ENCODE measurements around the gene CENPU.
A peak's percentile ranks its signal among the peaks of the same experiment; 100 is the strongest.
"Not testable (repeated sequence)": the region's sequence is repeated elsewhere in the genome, so short reads cannot be mapped to it uniquely, and the experiment has no call there.

The CENPU gene

GRCh38 chr4:184733654-184734524 is at the start of gene CENPU:
TSS of gene CENPU (minus strand) at chr4:184734096. CDS start at chr4:184734062, 34 bp downstream.
- peak; percentile 89 for DNase-seq (ENCODE audit: extremely low spot score)
- no peak for TF ChIP-seq NFRKB (IDR thresholded peaks at IDR 0.05)
- peak; percentile 73; the same call in 1 of the 2 replicates for TF ChIP-seq ARNT (IDR thresholded peaks at IDR 0.05)
- peak; percentile 89 for TF ChIP-seq L3MBTL2 (conservative IDR thresholded peaks at IDR 0.05)
- peak; percentile 95 for TF ChIP-seq FOXM1 (IDR thresholded peaks at IDR 0.05; ENCODE audit: borderline replicate concordance)
- POLR2A ChIA-PET = interaction anchor here (0.6 to 2.8 kb wide), 66 partner anchors 9 to 746 kb away, joined by 3 to 43 read pairs (median 4); partner anchors contain the start of genes ACSL1, CASP3, HELT and IRF2
- CTCF ChIA-PET = interaction anchor here (0.6 to 1.0 kb wide), 2 partner anchors 12 to 108 kb away, joined by 3 to 8 read pairs; no protein-coding TSS in a partner anchor

- CTCF ChIA-PET = no interaction called here
- no peak for DNase-seq (ENCODE audit: extremely low spot score)
- POLR2A ChIA-PET = no interaction called here
- TF ChIP-seq BHLHE40 (IDR thresholded peaks at IDR 0.05; ENCODE audit: borderline replicate concordance) (no peak), FOXK2 (IDR thresholded peaks at IDR 0.05) (no peak), CTBP1 (IDR thresholded peaks at IDR 0.05; ENCODE audit: borderline replicate concordance) (no peak), NFRKB (IDR thresholded peaks at IDR 0.05) (no peak), ZNF384 (IDR thresholded peaks at IDR 0.05) (no peak), L3MBTL2 (conservative IDR thresholded peaks at IDR 0.05) (no peak), HDGF (IDR thresholded peaks at IDR 0.05; ENCODE audit: borderline replicate concordance) (no peak), SP1 (IDR thresholded peaks at IDR 0.05) (no peak), FOXA1 (IDR thresholded peaks at IDR 0.05) (no peak), LEF1 (IDR thresholded peaks at IDR 0.05; ENCODE audit: borderline replicate concordance) (no peak)
Measured at GRCh38 chr4:184782731-184783373, 49.0 kb upstream of the CENPU start.

- CTCF ChIA-PET = not testable (repeated sequence)
Measured at GRCh38 chr4:184779160-184779559, 45.3 kb upstream of the CENPU start.

GRCh38 chr4:184778325-184778724 is 44.4 kb upstream of the CENPU start:
- CTCF ChIA-PET = no interaction called here
- no peak for TF ChIP-seq ELF4 (IDR thresholded peaks at IDR 0.05)
- no peak for TF ChIP-seq PKNOX1 (IDR thresholded peaks at IDR 0.05)
- no peak for TF ChIP-seq SUZ12 (IDR thresholded peaks at IDR 0.05)
- no peak for TF ChIP-seq LEF1 (IDR thresholded peaks at IDR 0.05; ENCODE audit: borderline replicate concordance)
- no peak for TF ChIP-seq SP1 (IDR thresholded peaks at IDR 0.05)
- no peak for TF ChIP-seq NFRKB (IDR thresholded peaks at IDR 0.05)
- TF ChIP-seq L3MBTL2 (conservative IDR thresholded peaks at IDR 0.05) = no peak
- TF ChIP-seq FOXA1 (IDR thresholded peaks at IDR 0.05) = no peak
- no peak for TF ChIP-seq HDGF (IDR thresholded peaks at IDR 0.05; ENCODE audit: borderline replicate concordance)
- no peak for TF ChIP-seq FOXM1 (IDR thresholded peaks at IDR 0.05; ENCODE audit: borderline replicate concordance)
- no peak for TF ChIP-seq ZNF384 (IDR thresholded peaks at IDR 0.05)
- TF ChIP-seq FOXK2 (IDR thresholded peaks at IDR 0.05) = no peak
- TF ChIP-seq BHLHE40 (IDR thresholded peaks at IDR 0.05; ENCODE audit: borderline replicate concordance) = no peak
- TF ChIP-seq TARDBP (IDR thresholded peaks at IDR 0.05) = no peak
- TF ChIP-seq ARNT (IDR thresholded peaks at IDR 0.05) = no peak
- TF ChIP-seq CTBP1 (IDR thresholded peaks at IDR 0.05; ENCODE audit: borderline replicate concordance) = no peak
- DNase-seq (ENCODE audit: extremely low spot score) = no peak
- POLR2A ChIA-PET = no interaction called here

More at GRCh38 chr4:184779160-184779559, 45.3 kb upstream of the CENPU start:
- POLR2A ChIA-PET; DNase-seq (ENCODE audit: extremely low spot score): not testable (repeated sequence)

GRCh38 chr4:184776821-184777220 is 42.9 kb upstream of the CENPU start:
- ChIA-PET CTCF (no interaction called here), POLR2A (no interaction called here)
- TF ChIP-seq SUZ12 (IDR thresholded peaks at IDR 0.05) (no peak), BHLHE40 (IDR thresholded peaks at IDR 0.05; ENCODE audit: borderline replicate concordance) (no peak), TARDBP (IDR thresholded peaks at IDR 0.05) (no peak), FOXA1 (IDR thresholded peaks at IDR 0.05) (no peak), L3MBTL2 (conservative IDR thresholded peaks at IDR 0.05) (no peak), ARNT (IDR thresholded peaks at IDR 0.05) (no peak), ELF4 (IDR thresholded peaks at IDR 0.05) (no peak), ZNF384 (IDR thresholded peaks at IDR 0.05) (no peak), PKNOX1 (IDR thresholded peaks at IDR 0.05) (no peak), SP1 (IDR thresholded peaks at IDR 0.05) (no peak)
- no peak for DNase-seq (ENCODE audit: extremely low spot score)

GRCh38 chr4:184775854-184776555 is 42.1 kb upstream of the CENPU start:
- ChIA-PET CTCF (interaction anchor here (0.6 kb wide), 1 partner anchor 73 kb away, joined by 4 read pairs; no protein-coding TSS in a partner anchor), POLR2A (no interaction called here)
- DNase-seq (ENCODE audit: extremely low spot score) = no peak
- TF ChIP-seq PKNOX1 (IDR thresholded peaks at IDR 0.05) (no peak), SUZ12 (IDR thresholded peaks at IDR 0.05) (no peak), CTBP1 (IDR thresholded peaks at IDR 0.05; ENCODE audit: borderline replicate concordance) (no peak), BHLHE40 (IDR thresholded peaks at IDR 0.05; ENCODE audit: borderline replicate concordance) (no peak), FOXK2 (IDR thresholded peaks at IDR 0.05) (no peak), NFRKB (IDR thresholded peaks at IDR 0.05) (no peak), FOXM1 (IDR thresholded peaks at IDR 0.05; ENCODE audit: borderline replicate concordance) (no peak), ARNT (IDR thresholded peaks at IDR 0.05) (no peak), HDGF (IDR thresholded peaks at IDR 0.05; ENCODE audit: borderline replicate concordance) (no peak), FOXA1 (IDR thresholded peaks at IDR 0.05) (no peak), ZNF384 (IDR thresholded peaks at IDR 0.05) (no peak), TARDBP (IDR thresholded peaks at IDR 0.05) (no peak), ELF4 (IDR thresholded peaks at IDR 0.05) (no peak)
